ENCODE measurements around the gene IL1A.

- TF ChIP-seq CTCF (IDR thresholded peaks at IDR 0.05; ENCODE audit: insufficient read depth, low read depth, low read length) (no peak), EZH2 (IDR thresholded peaks at IDR 0.05; ENCODE audit: insufficient read depth, low read length) (no peak)
Measured at GRCh38 chr2:112791019-112791418, 6.7 kb upstream of the IL1A start.

Data from astrocyte (in vitro differentiated cells and primary cell).